Naive thymus-derived CD8-positive, alpha-beta T cell (primary cell): ENCODE results near the gene TFEB. TPM values are rescaled to one million over a fixed set of nuclear protein-coding genes. Genes with fewer than 3 reads are reported as not detected.
A peak's percentile ranks its signal among the peaks of the same experiment; 100 is the strongest.

Experiments used
- ATAC-seq, 2 donors: fragments of 150-1000 bp; cut with Tn5 transposase in 1 of 2; sonication (Bioruptor Pico), chemical (Tn5 transposase) in 1 of 2; 1 replicate in 1 of 2; 2 replicates in 1 of 2; pipeline ENCODE4 v1.10.0; 2021; ENCODE audit warnings: mild to moderate bottlenecking in 2 of 2, moderate library complexity in 2 of 2
- POLR2A ChIA-PET: fragments of 350-600 bp; sonication (Branson Sonifier 250); formaldehyde crosslinking; loops from one replicate; lab custom pipeline; 2021; ENCODE audit warnings: antibody characterized with exemption; lab: Charles Lee
- DNase-seq, 10 donors: peaks; one replicate each; pipeline versions ENCODE4 v3.0.0 to v3.0.0-alpha.2; 2020 to 2022
- H3K27ac Mint-ChIP-seq, 10 donors: one replicate each; pipeline ENCODE4 v1.8.0; 2020 to 2022; ENCODE audit warnings: mild to moderate bottlenecking in 10 of 10, mixed read lengths in 10 of 10, moderate library complexity in 4 of 10, inconsistent platforms in 1 of 10
- H3K27me3 Mint-ChIP-seq, 5 donors: one replicate each; pipeline ENCODE4 v1.8.0; 2021 to 2022; ENCODE audit warnings: mixed read lengths in 5 of 5
- H3K36me3 Mint-ChIP-seq, 3 donors: one replicate each; pipeline ENCODE4 v1.8.0; 2020 to 2022; ENCODE audit warnings: mixed read lengths in 3 of 3, mild to moderate bottlenecking in 2 of 3, inconsistent platforms in 1 of 3
- H3K4me1 Mint-ChIP-seq, 4 donors: one replicate each; pipeline ENCODE4 v1.8.0; 2021 to 2022; ENCODE audit warnings: mixed read lengths in 4 of 4
- H3K4me3 Mint-ChIP-seq, 10 donors: one replicate each; pipeline ENCODE4 v1.8.0; 2020 to 2022; ENCODE audit warnings: mild to moderate bottlenecking in 10 of 10, mixed read lengths in 10 of 10, moderate library complexity in 6 of 10, inconsistent platforms in 1 of 10
- H3K9me3 Mint-ChIP-seq, 9 donors: one replicate each; pipeline ENCODE4 v1.8.0; 2020 to 2022; ENCODE audit warnings: mixed read lengths in 9 of 9, mild to moderate bottlenecking in 3 of 9, inconsistent platforms in 1 of 9, moderate library complexity in 1 of 9
- polyA plus RNA-seq, 3 donors: library from polyadenylated mRNA; unstranded; fragments of 300-500 nt; fragmentation: Illumina TruSeq; gene quantifications; one replicate each; pipeline ENCODE4 v1.2.3, GENCODE V29; 2021
- total RNA-seq, 8 experiments: library from RNA in 2 of 8; stranded (reverse) in 2 of 8; gene quantifications; one replicate each; pipeline ENCODE4 v1.2.3 and lab custom pipeline; 2021 to 2026

TFEB gene
- total and polyA plus RNA-seq, 5 experiments from 2014 or later: 2.6 to 10.8 (median 9.2) TPM

- no peaks in the 10 kb centered on the region for H3K9me3 Mint-ChIP-seq
- peak overlapping the region in 1 of 10 donors; percentile 86 for H3K27ac Mint-ChIP-seq
- H3K27me3 Mint-ChIP-seq: peaks cover 0 to 7% (median 6%) of the 10 kb centered on the region in 5 donors
- H3K4me1 Mint-ChIP-seq: peaks cover 0 to 16% (median 4%) of the 10 kb centered on the region in 4 donors
- no peak for DNase-seq
- H3K4me3 Mint-ChIP-seq: no peak overlapping the region
- POLR2A ChIA-PET: interaction anchor here (0.6 kb wide), 1 partner anchor 1712 kb away, joined by 3 read pairs; no protein-coding TSS in a partner anchor
- no peaks in the 10 kb centered on the region for H3K36me3 Mint-ChIP-seq
- no peak for ATAC-seq
Measured at GRCh38 chr6:41759106-41759904, 23.9 kb upstream of the TFEB start.

- peak overlapping the region in 1 of 10 donors; percentile 86 for H3K27ac Mint-ChIP-seq
- peaks cover 0 to 8% (median 7%) of the 10 kb centered on the region in 5 donors for H3K27me3 Mint-ChIP-seq
- H3K4me1 Mint-ChIP-seq: peaks cover 0 to 16% (median 4%) of the 10 kb centered on the region in 4 donors
- no peak for DNase-seq
- no peak overlapping the region for H3K4me3 Mint-ChIP-seq
- ATAC-seq: no peak
- POLR2A ChIA-PET: no interaction called here
- H3K9me3 Mint-ChIP-seq: no peaks in the 10 kb centered on the region
- no peaks in the 10 kb centered on the region for H3K36me3 Mint-ChIP-seq
Measured at GRCh38 chr6:41758641-41759035, 23.2 kb upstream of the TFEB start.

GRCh38 chr6:41757931-41758640, 22.7 kb upstream of the TFEB start:
- H3K4me1 Mint-ChIP-seq: peaks cover 0 to 16% (median 2%) of the 10 kb centered on the region in 4 donors
- no peak overlapping the region for H3K4me3 Mint-ChIP-seq
- no peak overlapping the region for H3K27ac Mint-ChIP-seq
- H3K27me3 Mint-ChIP-seq: peaks cover 0 to 7% (median 4%) of the 10 kb centered on the region in 5 donors
- POLR2A ChIA-PET: interaction anchor here (0.6 kb wide), 1 partner anchor 12 kb away, joined by 3 read pairs; no protein-coding TSS in a partner anchor
- no peak for DNase-seq
- H3K36me3 Mint-ChIP-seq: no peaks in the 10 kb centered on the region
- ATAC-seq: no peak
- H3K9me3 Mint-ChIP-seq: no peaks in the 10 kb centered on the region

GRCh38 chr6:41757271-41757670, 21.9 kb upstream of the TFEB start:
- H3K27me3 Mint-ChIP-seq: peaks cover 0 to 6% (median 4%) of the 10 kb centered on the region in 5 donors
- POLR2A ChIA-PET: interaction anchor here (0.6 kb wide), 1 partner anchor 12 kb away, joined by 3 read pairs; no protein-coding TSS in a partner anchor

GRCh38 chr6:41756354-41756753, 20.9 kb upstream of the TFEB start:
- Mint-ChIP-seq H3K36me3 (no peaks in the 10 kb centered on the region), H3K27me3 (peaks cover 0 to 5% (median 3%) of the 10 kb centered on the region in 5 donors), H3K4me1 (peaks cover 0 to 16% (median 2%) of the 10 kb centered on the region in 4 donors), H3K4me3 (no peak overlapping the region), H3K9me3 (no peaks in the 10 kb centered on the region), H3K27ac (peak overlapping the region in 2 of 10 donors; percentile 7 to 59)
- POLR2A ChIA-PET: no interaction called here
- ATAC-seq (peak; percentile 47 to 70), DNase-seq (no peak)

More at GRCh38 chr6:41757271-41757670, 21.9 kb upstream of the TFEB start:
- peaks cover 0 to 16% (median 2%) of the 10 kb centered on the region in 4 donors for H3K4me1 Mint-ChIP-seq
- H3K27ac Mint-ChIP-seq: peak overlapping the region in 1 of 10 donors; percentile 8
- H3K4me3 Mint-ChIP-seq: peak overlapping the region in 1 of 10 donors; percentile 0
- no peaks in the 10 kb centered on the region for H3K36me3 Mint-ChIP-seq
- no peaks in the 10 kb centered on the region for H3K9me3 Mint-ChIP-seq
- no peak for ATAC-seq
- no peak for DNase-seq

- DNase-seq (no peak), ATAC-seq (no peak)
- Mint-ChIP-seq H3K4me1 (peaks cover 0 to 16% (median 2%) of the 10 kb centered on the region in 4 donors), H3K9me3 (no peaks in the 10 kb centered on the region), H3K27ac (peak overlapping the region in 1 of 10 donors; percentile 7), H3K36me3 (no peaks in the 10 kb centered on the region), H3K27me3 (peaks cover 0 to 4% (median 0%) of the 10 kb centered on the region in 5 donors), H3K4me3 (no peak overlapping the region)
- POLR2A ChIA-PET: no interaction called here
Measured at GRCh38 chr6:41755895-41756294, 20.5 kb upstream of the TFEB start.

- POLR2A ChIA-PET: no interaction called here
Measured at GRCh38 chr6:41750374-41750773, 15.0 kb upstream of the TFEB start.

GRCh38 chr6:41748542-41748941, 13.1 kb upstream of the TFEB start:
- no peak overlapping the region for H3K27ac Mint-ChIP-seq
- DNase-seq (no peak), ATAC-seq (no peak)
- no peaks in the 10 kb centered on the region for H3K9me3 Mint-ChIP-seq
- POLR2A ChIA-PET: interaction anchor here (0.6 kb wide), 1 partner anchor 194 kb away, joined by 5 read pairs; no protein-coding TSS in a partner anchor
- no peaks in the 10 kb centered on the region for H3K36me3 Mint-ChIP-seq
- no peak overlapping the region for H3K4me3 Mint-ChIP-seq
- no peaks in the 10 kb centered on the region for H3K4me1 Mint-ChIP-seq
- peaks cover 0 to 5% (median 0%) of the 10 kb centered on the region in 5 donors for H3K27me3 Mint-ChIP-seq

More at GRCh38 chr6:41750374-41750773, 15.0 kb upstream of the TFEB start:
- Mint-ChIP-seq H3K9me3 (no peaks in the 10 kb centered on the region), H3K4me3 (no peak overlapping the region), H3K27ac (no peak overlapping the region), H3K4me1 (no peaks in the 10 kb centered on the region), H3K36me3 (no peaks in the 10 kb centered on the region), H3K27me3 (peaks cover 0 to 6% (median 3%) of the 10 kb centered on the region in 5 donors)
- DNase-seq (no peak), ATAC-seq (no peak)

GRCh38 chr6:41748102-41748477, 12.7 kb upstream of the TFEB start:
- DNase-seq: no peak
- peaks cover 0 to 5% (median 0%) of the 10 kb centered on the region in 5 donors for H3K27me3 Mint-ChIP-seq
- H3K4me3 Mint-ChIP-seq: no peak overlapping the region
- H3K4me1 Mint-ChIP-seq: no peaks in the 10 kb centered on the region
- no peaks in the 10 kb centered on the region for H3K9me3 Mint-ChIP-seq
- H3K36me3 Mint-ChIP-seq: no peaks in the 10 kb centered on the region
- ATAC-seq: no peak
- H3K27ac Mint-ChIP-seq: no peak overlapping the region
- POLR2A ChIA-PET: interaction anchor here (0.6 kb wide), 1 partner anchor 195 kb away, joined by 5 read pairs; no protein-coding TSS in a partner anchor

- DNase-seq (no peak), ATAC-seq (no peak)
- H3K4me1 Mint-ChIP-seq: no peaks in the 10 kb centered on the region
- POLR2A ChIA-PET: no interaction called here
- no peaks in the 10 kb centered on the region for H3K9me3 Mint-ChIP-seq
- H3K27me3 Mint-ChIP-seq: peaks cover 0 to 5% (median 0%) of the 10 kb centered on the region in 5 donors
- no peak within 1 kb of the TSS for H3K4me3 Mint-ChIP-seq
- no peak within 1 kb of the TSS for H3K27ac Mint-ChIP-seq
- no peaks in the 10 kb centered on the region for H3K36me3 Mint-ChIP-seq
Measured at GRCh38 chr6:41747256-41748101, 12.1 kb upstream of the TFEB start, which contains the start of gene PGC. PGC (minus strand) TSS chr6:41747397; CDS start chr6:41747334, 63 bp downstream.

GRCh38 chr6:41746107-41746506, 10.7 kb upstream of the TFEB start:
- no peak for ATAC-seq
- Mint-ChIP-seq H3K36me3 (no peaks in the 10 kb centered on the region), H3K4me1 (no peaks in the 10 kb centered on the region), H3K27me3 (peaks cover 0 to 5% (median 0%) of the 10 kb centered on the region in 5 donors), H3K4me3 (no peak overlapping the region), H3K27ac (no peak overlapping the region), H3K9me3 (no peaks in the 10 kb centered on the region)
- POLR2A ChIA-PET: interaction anchor here (0.7 kb wide), 2 partner anchors 12 to 41 kb away, joined by 3 to 4 read pairs; partner anchors contain the start of gene TOMM6
- no peak for DNase-seq
